Measurements from ENCODE around the gene CLVS2.

CLVS2 gene

DNA sequence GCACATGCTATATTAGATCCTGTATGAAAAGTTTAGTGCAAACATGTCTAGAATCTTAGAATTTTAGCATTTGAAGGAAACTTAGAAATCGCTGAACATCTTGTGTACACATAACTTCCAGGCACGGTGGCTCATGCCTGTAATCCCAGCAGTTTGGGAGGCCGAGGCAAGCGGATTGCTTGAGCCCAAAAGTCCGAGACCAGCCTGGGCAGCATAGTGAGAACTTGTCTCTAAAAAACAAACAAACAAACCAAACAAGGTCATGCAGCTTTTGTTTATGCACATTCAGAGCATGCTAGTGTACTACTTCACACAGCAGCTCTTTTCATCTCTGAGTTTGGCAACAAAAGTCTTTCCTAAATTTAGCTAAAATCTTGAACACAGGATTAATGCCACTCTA, 32.2 kb downstream of the CLVS2 start:
- no peak for DNase-seq

DNA sequence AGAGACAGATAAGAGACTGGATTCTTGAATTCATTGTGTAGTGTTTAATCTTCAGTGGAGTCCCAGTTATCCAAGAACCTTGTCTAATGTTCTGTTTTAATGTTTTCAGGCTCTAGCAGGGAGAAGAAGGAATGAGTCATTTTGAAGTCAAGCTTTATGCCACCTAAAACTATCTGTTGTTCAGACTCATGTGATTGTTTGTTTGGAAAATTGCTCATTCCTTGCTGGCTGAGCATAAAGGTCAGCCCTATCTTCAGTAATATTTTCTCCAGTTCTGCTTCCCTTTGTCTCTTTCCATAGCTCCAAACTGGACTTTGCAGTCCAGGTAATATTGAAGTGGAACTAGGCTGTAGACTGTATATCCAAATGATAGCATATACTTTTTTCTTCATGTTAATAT, 34.2 kb downstream of the CLVS2 start:
- no peak for DNase-seq

DNA sequence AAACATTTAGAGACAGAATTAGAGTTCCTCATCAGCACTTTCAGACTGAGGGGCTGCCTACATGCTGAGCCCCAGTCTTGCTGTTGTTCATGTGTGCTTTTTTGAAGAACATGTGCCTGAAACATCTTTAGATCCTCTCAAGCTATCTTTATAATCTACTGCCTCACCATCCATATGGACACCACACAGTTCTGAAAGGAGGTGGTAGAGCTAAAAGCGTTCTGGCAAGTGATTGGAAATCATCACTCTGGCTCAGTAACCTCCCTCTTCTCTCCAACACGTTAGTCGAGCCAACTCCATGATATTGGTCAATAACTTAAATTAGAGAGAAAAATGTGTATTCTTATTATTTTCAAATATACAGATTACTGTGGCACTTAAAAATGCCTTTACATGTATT, 40.6 kb downstream of the CLVS2 start:
- no peak for DNase-seq

DNA sequence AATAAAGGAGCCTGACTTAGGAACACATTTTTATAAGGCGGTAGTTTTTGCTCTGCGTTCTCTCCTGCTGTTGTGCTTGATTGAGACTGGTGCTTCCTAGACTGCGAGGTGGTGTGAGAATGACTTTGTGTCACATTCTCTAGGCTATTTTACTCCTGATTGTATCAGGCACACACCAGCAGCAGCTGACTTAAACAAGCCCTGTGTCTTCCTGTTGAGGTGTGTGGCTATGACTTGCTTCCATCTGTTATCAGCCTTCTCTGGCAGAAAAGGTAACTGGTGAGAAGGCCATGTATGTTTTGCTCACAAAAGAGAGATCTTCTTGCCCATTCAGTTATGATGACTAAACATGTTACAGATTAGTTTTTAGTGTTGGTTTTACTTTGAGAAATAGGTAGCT, 43.4 kb downstream of the CLVS2 start:
- DNase-seq = no peak

DNA sequence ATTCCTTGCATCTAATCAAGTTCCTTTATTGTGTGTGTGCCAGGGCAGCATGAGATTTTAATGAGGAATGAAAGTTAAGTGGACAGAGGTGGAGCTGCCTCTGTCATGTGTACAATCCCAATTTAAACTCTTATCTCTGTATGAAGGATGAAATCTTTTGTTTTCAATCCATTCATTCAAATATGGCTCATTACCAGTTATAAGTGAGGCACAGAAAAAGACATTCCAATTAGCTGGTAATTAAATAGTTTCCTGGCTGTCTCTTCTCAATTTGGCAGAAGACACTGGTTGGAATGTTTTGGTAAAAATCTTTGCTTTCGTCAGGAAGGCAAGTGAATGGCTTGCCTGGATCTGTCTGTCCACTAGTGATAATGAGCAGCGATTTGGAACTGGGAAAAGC, 46.4 kb downstream of the CLVS2 start:
- no peak for DNase-seq

DNA sequence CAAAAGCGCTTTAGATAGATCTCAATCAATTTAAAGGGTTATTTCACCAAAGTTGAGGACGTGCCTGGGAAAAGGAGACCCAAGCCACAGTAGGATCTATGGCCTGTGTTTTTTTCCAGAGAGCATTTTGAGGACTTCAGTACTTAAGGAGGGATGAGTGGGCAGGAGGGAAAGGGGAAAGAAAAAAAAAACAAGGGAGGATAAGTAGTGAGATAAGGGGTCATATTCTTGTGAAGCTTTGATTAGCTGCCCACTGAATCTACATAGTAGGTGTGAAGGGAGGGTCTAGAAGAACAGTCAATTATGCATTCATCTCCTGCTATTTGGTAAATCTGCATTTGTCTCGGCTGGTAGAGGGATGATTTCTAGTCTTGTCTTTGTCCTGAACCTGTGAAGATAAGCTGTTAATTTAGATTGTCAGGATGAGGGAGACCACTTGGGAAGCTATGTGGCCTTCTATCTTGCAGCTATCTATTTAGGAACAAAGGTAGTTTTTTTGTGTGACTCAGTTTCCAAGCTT, 48.4 kb downstream of the CLVS2 start:
- DNase-seq = no peak

DNA sequence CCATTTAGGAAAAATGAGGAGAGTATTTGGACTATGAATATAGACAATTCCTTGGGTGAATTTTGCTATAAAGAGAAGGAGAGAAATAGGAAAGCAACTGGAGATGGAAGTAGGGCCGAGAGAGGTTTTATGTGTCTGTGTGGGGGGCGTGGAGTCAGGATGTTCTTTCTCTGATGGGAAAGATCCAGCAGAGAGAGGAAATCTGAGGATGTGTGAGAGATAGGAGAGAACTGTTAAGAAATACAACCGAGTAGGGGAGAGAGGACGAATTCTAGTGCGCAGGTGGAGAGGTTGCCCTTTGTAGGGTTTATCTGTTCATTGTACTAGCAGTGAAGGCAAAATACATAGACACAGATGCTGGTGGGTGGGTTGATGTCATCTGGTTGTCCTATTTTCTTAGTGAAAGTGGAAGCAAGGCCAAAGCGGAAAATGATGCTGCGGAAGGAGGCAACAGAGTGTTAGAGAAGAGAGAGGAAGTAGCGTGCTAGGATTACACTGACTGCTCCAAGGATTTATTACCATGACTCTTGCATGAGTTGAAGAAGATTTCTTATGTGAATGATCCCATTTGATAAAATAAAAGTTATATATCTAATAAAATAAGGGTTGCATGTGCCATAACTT, 57.7 kb downstream of the CLVS2 start:
- no peak for DNase-seq

DNA sequence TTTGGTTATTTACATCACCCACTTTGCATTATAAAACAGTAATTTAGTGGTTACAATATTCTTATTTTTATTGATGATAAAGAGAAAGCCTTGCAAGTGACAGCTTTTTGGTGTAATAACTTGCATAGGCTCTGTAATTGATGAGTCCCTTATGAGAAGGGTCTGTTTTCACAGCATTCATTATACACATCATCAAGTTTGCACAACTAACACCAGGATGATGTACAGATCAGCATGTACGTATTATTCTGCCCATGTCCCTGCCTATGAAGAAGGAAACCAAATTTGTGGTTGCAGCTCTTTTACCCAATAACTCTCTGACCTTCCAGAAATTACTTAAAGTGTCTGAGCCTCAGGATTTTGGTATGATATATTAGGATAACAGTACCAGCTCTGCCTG, 59.2 kb downstream of the CLVS2 start:
- no peak for DNase-seq

DNA sequence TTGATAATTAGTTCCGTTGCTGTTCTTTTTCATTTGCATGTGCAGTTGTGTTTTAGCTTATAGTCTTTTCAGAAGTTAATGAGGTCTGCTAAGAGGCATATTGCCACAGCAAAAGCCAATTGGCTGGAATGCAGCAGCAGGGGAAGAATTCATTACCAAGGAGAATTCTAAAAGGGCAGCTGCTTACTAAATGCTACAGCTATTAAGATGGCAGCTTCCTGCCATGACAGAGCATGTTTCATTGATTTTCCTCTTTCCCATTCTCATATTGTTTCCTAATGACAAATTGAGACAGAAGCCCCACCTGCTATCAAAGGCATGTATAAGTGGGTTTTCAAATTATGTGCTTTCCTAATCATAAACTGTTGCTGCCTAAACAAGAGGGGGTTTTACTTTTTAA, 66.6 kb downstream of the CLVS2 start:
- DNase-seq = no peak

DNA sequence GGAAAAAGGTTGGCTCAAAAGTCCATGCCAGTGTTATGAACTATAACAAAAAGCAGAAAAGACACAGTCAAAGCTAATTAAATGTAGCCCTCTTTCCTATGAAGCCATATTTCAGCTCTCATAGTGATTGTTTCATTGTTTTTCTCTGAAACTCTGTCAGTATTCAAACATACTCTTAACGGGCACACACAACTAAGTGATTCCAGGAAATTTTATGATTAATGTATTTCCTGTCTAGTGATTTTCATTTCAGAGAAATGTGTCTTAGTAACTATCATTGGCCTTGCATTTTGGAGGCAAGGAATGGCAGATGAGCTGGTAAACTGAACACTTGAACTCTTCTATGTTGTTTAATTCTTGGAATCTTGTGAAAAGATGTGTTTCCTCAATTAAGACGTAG, 68.0 kb downstream of the CLVS2 start:
- DNase-seq = no peak

DNA sequence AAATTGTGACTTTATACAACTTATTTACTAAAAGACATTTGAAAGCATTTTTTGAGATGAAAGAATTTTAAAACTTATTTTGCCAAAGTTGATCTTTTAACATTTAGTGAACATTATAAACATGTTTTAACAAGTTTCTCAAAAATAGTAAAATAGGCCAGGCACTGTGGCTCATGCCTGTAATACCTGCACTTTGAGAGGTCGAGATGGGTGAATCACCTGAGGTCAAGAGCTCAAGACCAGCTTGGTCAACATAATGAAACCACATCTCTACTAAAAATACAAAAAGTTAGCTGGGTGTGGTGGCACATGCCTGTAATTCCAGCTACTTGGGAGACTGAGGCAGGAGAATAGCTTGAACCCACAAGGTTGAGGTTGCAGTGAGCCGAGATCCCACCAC, 78.6 kb downstream of the CLVS2 start:
- DNase-seq = no peak

DNA sequence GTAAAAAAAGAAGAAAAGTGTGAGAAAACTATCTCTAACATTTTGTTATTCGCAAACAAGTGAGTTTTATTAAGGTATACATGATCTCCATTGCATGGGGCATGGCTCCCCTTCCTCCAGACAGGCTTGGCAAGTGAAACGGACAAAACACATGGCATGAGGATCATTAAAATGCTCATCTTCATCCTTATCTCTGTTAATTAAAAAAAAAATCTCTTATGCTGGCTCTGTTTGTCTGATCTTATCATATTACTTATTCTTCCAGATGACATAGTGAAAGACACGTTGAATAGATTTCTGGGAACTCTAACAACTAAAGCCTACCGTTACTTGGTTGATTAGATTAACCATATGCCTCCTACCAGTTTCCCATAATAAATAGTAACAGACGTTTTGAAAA, 89.4 kb downstream of the CLVS2 start:
- no peak for DNase-seq

DNA sequence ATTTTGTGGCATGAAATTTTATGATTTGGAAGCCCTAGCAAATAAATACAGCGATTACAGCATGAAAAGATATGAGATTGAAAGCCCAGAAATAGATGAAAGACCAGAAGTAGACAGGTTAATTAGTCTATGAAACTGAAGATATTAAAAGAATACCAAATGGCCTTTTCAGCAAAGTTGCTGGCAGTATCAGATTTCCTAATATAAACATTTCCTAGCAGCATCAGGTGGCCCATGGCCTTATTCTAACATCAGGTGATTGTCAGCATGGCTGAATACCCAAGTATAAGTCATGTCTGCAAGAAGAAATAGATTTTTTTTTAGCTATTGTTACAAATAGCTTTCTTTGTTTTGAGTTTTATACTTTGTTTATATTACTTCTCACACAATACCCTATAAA, 93.2 kb downstream of the CLVS2 start:
- no peak for DNase-seq

DNA sequence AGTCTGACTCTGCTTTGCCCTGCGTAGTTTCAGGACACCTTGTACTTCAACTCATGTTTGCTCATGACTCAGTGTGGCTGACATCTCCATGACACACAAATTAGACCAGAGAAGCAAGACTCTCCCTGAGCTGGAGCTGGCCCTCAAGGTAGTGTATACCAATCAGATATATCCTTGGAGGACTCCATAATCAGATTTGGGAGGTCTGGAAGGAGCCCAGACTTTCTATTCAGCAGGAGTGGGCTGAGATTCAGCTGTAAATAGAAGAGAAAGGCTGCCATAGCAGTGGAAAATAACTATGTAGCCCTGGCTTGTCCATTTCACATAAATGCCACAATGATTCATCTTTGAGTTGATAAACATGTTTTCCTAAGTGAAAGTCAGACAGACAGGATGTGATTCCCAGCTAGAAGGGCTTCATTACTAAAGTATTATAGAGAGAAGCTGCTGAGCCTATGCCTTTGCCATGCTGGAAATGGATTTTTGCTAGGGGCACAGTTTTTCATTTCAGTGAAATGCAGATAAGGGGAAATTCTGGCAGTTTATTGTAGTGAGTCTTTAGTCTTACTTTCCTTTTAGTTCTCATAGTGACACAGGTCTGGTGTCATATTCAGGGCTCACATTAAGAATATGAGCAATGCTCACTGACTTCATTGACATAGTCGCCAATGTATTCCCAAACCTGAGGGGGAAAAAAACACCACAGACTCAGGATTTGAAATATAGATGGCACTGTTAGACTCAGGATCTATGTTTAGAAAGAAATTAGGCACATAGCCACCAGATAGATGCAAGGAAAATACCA, 95.3 kb downstream of the CLVS2 start:
- no peak for DNase-seq

DNA sequence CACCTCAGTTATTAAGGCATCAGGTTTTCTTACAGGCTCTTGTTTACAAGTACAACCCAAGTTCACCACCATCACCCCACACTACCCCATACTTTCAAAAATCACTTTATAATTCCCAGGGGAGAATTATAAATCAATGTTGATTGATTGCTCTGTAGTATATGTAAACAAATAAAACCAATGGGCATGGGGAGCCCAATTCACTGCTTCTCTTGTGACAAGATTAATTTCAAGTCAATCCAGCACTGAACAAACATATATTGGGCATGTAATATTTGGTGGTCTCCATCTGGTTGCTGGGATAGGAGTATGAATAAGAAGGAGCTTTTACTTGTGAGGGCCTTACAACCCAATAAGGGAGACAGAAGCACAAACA, 95.8 kb downstream of the CLVS2 start:
- no peak for DNase-seq

DNA sequence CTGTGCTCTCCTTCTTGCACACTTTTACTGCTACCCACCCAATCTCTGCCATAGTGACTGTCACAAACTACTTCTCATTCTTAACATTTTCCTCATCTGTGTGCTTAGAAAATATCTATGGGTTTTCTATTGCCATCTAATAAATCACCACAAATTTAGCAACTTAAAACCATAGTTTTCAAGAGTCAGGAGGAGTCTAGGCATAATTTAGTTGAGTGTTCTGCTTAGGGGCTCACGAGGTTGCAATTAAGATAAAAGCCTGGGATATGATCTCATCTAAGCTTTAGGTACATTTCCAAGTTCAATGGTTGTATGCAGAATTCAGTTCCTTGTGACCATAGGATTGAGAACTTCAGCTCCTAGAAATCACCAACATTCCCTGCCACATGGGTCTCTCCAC, 98.8 kb downstream of the CLVS2 start:
- DNase-seq = no peak

DNA sequence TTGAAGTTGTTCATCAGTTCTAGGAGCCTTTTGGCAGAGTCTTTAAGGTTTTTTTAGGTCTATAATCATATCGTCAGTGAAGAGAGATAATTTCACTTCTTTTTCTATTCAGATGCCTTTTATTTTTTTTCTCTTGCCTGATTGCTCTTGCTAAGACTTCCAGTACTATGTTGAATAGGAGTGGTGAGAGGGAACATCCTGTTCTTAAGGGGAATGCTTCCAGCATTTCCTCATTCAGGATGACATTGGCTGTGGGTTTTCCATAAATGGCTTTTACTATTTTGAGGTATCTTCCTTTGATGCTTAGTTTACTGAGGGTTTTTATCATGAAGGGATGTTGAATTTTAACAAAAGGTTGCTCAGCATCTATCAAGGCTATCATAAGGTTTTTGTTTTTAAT, 109.5 kb downstream of the CLVS2 start:
- no peak for DNase-seq

DNA sequence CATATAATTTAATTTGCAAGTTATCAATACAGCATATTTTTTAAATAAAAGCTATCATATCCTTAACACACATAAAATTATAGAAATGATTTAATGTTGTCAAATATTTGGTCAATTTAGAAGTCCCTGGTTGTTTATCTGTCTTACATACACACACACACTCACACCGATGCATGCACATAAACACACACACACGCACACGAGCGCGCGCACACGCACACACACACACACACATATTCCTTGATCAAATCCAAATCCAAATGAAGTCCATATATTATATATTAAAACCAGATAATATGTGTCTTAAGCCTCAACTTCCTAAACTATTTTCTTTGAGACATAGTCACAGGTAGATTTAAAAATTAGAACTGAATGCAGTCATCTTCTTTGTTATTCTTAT, 120.3 kb downstream of the CLVS2 start:
- no peak for DNase-seq

DNA sequence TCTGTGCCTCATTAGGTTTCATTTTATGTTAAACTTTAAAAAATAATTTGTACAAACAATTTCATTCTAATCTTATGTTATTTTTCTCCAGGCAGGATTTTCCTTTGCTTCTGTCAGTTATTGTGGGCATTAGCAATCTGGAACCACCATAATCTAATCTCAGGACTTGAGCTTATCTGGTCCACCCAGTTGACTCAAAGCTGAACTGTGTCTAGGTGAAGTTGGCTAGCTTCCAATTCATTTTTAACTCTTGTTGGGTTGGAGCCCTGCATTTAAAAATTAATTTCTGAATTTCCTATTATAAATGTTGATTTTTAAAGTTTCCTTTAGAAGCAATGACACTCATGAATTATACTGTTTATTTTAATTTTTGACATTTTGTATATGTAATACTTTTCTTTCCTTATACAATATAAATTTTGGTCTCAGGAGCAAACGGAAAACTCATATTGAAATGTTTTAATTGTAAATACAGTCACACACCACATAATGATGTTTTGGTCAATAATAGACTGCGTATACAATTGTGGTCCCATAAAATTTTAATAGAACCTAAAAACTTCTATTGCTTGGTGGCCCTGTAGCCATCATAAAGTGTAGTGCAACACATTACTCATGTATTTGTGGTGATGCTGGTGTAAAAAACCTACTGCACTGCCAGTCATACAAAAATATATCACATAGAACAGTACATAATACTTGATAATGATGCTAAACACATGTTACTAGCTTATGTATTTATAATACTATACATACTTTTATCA, 121.3 kb downstream of the CLVS2 start:
- no peak for DNase-seq

DNA sequence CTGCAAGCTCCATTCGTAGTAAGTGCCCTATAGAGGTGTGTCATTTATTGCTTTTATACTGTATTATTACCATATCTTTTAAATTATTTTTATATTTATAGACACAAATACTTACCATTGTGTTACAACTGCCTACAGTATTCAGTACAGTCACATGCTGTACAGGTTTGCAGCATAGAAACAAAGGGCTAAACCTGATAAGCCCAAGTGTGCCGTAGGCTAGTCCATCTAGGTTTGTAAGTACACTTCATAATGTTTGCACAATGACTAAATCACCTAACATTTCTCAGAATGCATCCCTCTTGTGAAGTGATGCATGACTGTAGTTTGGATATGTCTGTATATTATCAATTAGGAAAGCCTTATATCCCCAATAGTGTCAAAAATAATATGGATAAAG, 122.8 kb downstream of the CLVS2 start:
- DNase-seq = no peak

Measured in inflammatory macrophage treated with lipopolysaccharide for 4 hours (primary cell).